ENCODE data around the gene SPATA16.
"Not testable (repeated sequence)": the region's sequence is repeated elsewhere in the genome, so short reads cannot be mapped to it uniquely, and the experiment has no call there.

The SPATA16 gene

GRCh38 chr3:172877011-172877410, 264.0 kb downstream of the SPATA16 start:
- DNase-seq (ENCODE audit: low spot score), result no peak

- no peak for DNase-seq (ENCODE audit: low spot score)
Measured at GRCh38 chr3:172876297-172876696, 264.7 kb downstream of the SPATA16 start.

- DNase-seq (ENCODE audit: low spot score), result no peak
Measured at GRCh38 chr3:172875039-172875438, 266.0 kb downstream of the SPATA16 start.

GRCh38 chr3:172869784-172870518, 271.1 kb downstream of the SPATA16 start:
- peak; percentile 9 for DNase-seq (ENCODE audit: low spot score)

GRCh38 chr3:172869368-172869771, 271.7 kb downstream of the SPATA16 start:
- no peak for DNase-seq (ENCODE audit: low spot score)

- DNase-seq (ENCODE audit: low spot score), result no peak
Measured at GRCh38 chr3:172868582-172869200, 272.3 kb downstream of the SPATA16 start.

GRCh38 chr3:172866726-172867350, 274.2 kb downstream of the SPATA16 start:
- DNase-seq (ENCODE audit: low spot score), result not testable (repeated sequence)

- DNase-seq (ENCODE audit: low spot score), result no peak
Measured at GRCh38 chr3:172859041-172859440, 282.0 kb downstream of the SPATA16 start.

- DNase-seq (ENCODE audit: low spot score), result no peak
Measured at GRCh38 chr3:172856795-172857742, 284.0 kb downstream of the SPATA16 start.

GRCh38 chr3:172855037-172855436, 286.0 kb downstream of the SPATA16 start:
- DNase-seq (ENCODE audit: low spot score), result no peak

GRCh38 chr3:172853921-172854666, 286.9 kb downstream of the SPATA16 start:
- no peak for DNase-seq (ENCODE audit: low spot score)

- DNase-seq (ENCODE audit: low spot score), result no peak
Measured at GRCh38 chr3:172853005-172853404, 288.0 kb downstream of the SPATA16 start.

- no peak for DNase-seq (ENCODE audit: low spot score)
Measured at GRCh38 chr3:172848910-172849309, 292.1 kb downstream of the SPATA16 start.

GRCh38 chr3:172847292-172847691, 293.7 kb downstream of the SPATA16 start:
- DNase-seq (ENCODE audit: low spot score), result no peak

GRCh38 chr3:172846706-172847105, 294.3 kb downstream of the SPATA16 start:
- DNase-seq (ENCODE audit: low spot score), result no peak

GRCh38 chr3:172846103-172846561, 294.9 kb downstream of the SPATA16 start:
- DNase-seq (ENCODE audit: low spot score), result no peak

GRCh38 chr3:172844428-172844827, 296.6 kb downstream of the SPATA16 start:
- peak; percentile 26 for DNase-seq (ENCODE audit: low spot score)

GRCh38 chr3:172840913-172841312, 300.1 kb downstream of the SPATA16 start:
- DNase-seq (ENCODE audit: low spot score), result no peak

- no peak for DNase-seq (ENCODE audit: low spot score)
Measured at GRCh38 chr3:172840463-172840862, 300.6 kb downstream of the SPATA16 start.

GRCh38 chr3:172839679-172840078, 301.4 kb downstream of the SPATA16 start:
- no peak for DNase-seq (ENCODE audit: low spot score)

Data from pons (tissue), 1 donor.